ENCODE measurements around the gene NR1D2. TPM values are rescaled to one million over a fixed set of nuclear protein-coding genes. Genes with fewer than 3 reads are reported as not detected.

NR1D2 gene
- total and polyA plus RNA-seq, 2 donors from 2014 or later: 7.1 to 49.3 TPM

DNA sequence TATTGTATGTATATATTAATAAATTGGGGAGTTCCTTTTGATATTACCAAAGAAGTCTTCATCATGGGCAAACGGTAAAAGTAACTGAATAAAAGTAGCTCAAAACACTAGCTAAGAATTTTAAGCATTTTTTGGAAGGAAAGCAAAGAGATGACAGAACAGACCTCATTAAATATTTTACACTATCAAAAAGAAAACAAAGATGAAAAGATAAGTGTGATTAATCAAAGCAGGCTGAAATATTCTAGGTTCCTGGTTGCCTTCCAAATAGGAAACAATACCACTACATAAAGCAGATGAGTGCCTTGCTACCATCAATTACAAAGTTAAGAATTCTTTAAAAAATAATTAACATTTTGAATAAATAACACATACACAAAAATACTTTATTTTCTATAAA is 31.9 kb upstream of the NR1D2 start:
- no peak overlapping the region for H3K27ac ChIP-seq (ENCODE audit: low read depth in 2 of 2, low read length in 2 of 2)
- no peak overlapping the region for H3K4me3 ChIP-seq (ENCODE audit: low read length in 3 of 3)
- H3K9ac ChIP-seq (ENCODE audit: low read length in 3 of 3): no peak overlapping the region
- DNase-seq (no peak), FAIRE-seq (no peak)
- H3K9me3 ChIP-seq (ENCODE audit: control insufficient read depth in 2 of 3, insufficient read depth in 1 of 3, low read length in 3 of 3): no peaks in the 10 kb centered on the region
- peaks cover 2 to 14% (median 10%) of the 10 kb centered on the region in 3 donors for H3K4me1 ChIP-seq (ENCODE audit: control insufficient read depth in 2 of 3, insufficient read depth in 2 of 3, low read depth in 1 of 3, low read length in 3 of 3)
- H3K36me3 ChIP-seq (ENCODE audit: control insufficient read depth in 2 of 3, insufficient read depth in 3 of 3, low read length in 3 of 3): peaks cover 0 to 7% (median 5%) of the 10 kb centered on the region in 3 donors
- intact Hi-C loops (cut with DNase I): no loop called here
- TF ChIP-seq, protein P1, sequence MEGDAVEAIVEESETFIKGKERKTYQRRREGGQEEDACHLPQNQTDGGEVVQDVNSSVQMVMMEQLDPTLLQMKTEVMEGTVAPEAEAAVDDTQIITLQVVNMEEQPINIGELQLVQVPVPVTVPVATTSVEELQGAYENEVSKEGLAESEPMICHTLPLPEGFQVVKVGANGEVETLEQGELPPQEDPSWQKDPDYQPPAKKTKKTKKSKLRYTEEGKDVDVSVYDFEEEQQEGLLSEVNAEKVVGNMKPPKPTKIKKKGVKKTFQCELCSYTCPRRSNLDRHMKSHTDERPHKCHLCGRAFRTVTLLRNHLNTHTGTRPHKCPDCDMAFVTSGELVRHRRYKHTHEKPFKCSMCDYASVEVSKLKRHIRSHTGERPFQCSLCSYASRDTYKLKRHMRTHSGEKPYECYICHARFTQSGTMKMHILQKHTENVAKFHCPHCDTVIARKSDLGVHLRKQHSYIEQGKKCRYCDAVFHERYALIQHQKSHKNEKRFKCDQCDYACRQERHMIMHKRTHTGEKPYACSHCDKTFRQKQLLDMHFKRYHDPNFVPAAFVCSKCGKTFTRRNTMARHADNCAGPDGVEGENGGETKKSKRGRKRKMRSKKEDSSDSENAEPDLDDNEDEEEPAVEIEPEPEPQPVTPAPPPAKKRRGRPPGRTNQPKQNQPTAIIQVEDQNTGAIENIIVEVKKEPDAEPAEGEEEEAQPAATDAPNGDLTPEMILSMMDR (IDR thresholded peaks at IDR 0.05; ENCODE audit: borderline replicate concordance, extremely low read depth, insufficient read depth): no peak
- H3K27me3 ChIP-seq (ENCODE audit: control insufficient read depth, insufficient read depth, low read length): no peaks in the 10 kb centered on the region

DNA sequence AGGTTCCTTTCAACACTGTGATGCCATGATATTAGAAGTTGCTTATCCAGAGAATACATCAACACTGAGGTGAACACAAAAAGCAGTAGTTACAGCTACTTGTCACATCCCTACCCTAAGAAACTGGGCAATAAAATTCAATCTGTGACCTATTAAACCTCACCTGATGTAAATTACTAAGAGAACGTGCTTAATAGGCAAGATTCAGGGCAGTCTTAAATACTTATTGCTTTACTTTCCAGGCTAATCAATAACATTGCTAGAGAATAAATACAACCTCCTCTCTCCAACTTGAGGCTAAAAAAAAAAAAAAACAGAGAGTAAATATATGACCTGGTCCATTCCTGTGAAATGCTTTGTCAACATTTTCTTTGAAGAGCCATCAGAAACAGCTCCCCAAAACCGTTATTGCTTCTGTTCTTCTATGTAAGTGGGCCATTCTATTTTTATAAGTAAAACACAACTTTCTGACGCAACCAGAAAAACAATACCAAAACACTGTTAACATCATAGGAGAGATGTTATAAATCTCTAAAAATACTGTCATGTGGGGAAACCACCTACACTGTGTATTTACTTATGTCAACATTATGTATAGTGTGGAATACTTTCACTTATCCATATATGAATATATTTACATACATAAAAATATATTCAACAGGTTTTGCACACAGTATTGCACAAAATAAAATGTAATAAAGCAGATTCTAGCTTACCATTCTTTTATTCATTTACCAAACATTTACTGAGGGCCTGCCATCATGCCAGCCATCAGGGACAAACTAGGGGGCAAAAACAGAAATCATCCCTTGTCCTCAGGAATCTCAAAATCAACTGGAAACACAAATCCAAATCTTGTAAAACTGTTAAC is 31.0 kb upstream of the NR1D2 start:
- no peaks in the 10 kb centered on the region for H3K9me3 ChIP-seq (ENCODE audit: control insufficient read depth in 2 of 3, insufficient read depth in 1 of 3, low read length in 3 of 3)
- TF ChIP-seq, protein P1 (IDR thresholded peaks at IDR 0.05; ENCODE audit: borderline replicate concordance, extremely low read depth, insufficient read depth): no peak
- no peak overlapping the region for H3K4me3 ChIP-seq (ENCODE audit: low read length in 3 of 3)
- intact Hi-C loops (cut with DNase I): no loop called here
- no peak overlapping the region for H3K27ac ChIP-seq (ENCODE audit: low read depth in 2 of 2, low read length in 2 of 2)
- no peaks in the 10 kb centered on the region for H3K27me3 ChIP-seq (ENCODE audit: control insufficient read depth, insufficient read depth, low read length)
- FAIRE-seq: no peak
- peaks cover 0 to 14% (median 6%) of the 10 kb centered on the region in 3 donors for H3K36me3 ChIP-seq (ENCODE audit: control insufficient read depth in 2 of 3, insufficient read depth in 3 of 3, low read length in 3 of 3)
- DNase-seq: no peak
- H3K9ac ChIP-seq (ENCODE audit: low read length in 3 of 3): no peak overlapping the region
- H3K4me1 ChIP-seq (ENCODE audit: control insufficient read depth in 2 of 3, insufficient read depth in 2 of 3, low read depth in 1 of 3, low read length in 3 of 3): peaks cover 7 to 18% (median 17%) of the 10 kb centered on the region in 3 donors

DNA sequence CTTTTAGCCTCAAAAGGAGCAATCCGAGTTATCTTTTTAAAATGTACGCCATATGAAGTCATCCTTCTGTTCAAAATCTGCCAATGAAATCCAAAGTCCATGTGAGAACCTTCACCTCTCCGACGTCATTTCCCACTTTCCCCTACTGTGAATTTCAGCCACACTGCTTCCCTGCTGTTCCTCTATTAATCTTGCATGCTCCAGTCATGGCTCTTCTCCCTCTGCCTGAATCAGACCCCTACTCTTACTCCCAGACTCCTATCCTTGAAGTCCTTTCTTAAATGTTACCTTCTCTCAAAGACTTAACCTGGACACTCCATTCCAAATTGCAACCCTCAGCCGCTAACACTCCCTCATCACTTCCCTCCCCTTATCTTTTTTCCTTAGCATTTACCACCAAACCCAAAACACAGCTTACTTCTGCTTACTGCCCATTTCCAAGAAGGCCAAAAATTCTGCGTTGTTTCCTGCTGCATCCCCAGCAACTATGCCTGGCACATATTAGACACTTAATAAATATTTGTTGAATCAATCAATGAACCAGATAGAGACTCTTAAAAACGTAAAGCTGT is 29.5 kb upstream of the NR1D2 start:
- Histone ChIP-seq H3K9me3 (ENCODE audit: control insufficient read depth in 2 of 3, insufficient read depth in 1 of 3, low read length in 3 of 3) (no peaks in the 10 kb centered on the region), H3K9ac (ENCODE audit: low read length in 3 of 3) (peak overlapping the region; percentile 21 to 97 (median 95)), H3K36me3 (ENCODE audit: control insufficient read depth in 2 of 3, insufficient read depth in 3 of 3, low read length in 3 of 3) (peaks cover 3 to 19% (median 7%) of the 10 kb centered on the region in 3 donors), H3K4me3 (ENCODE audit: low read length in 3 of 3) (peak overlapping the region; percentile 84 to 97 (median 91)), H3K27ac (ENCODE audit: low read depth in 2 of 2, low read length in 2 of 2) (peak overlapping the region; percentile 37 to 63), H3K4me1 (ENCODE audit: control insufficient read depth in 2 of 3, insufficient read depth in 2 of 3, low read depth in 1 of 3, low read length in 3 of 3) (peaks cover 7 to 21% (median 17%) of the 10 kb centered on the region in 3 donors), H3K27me3 (ENCODE audit: control insufficient read depth, insufficient read depth, low read length) (no peaks in the 10 kb centered on the region)
- FAIRE-seq: no peak
- intact Hi-C loops (cut with DNase I): no loop called here
- peak in 2 of 5 donors; percentile 27 to 29 for DNase-seq
- TF ChIP-seq, protein P1 (IDR thresholded peaks at IDR 0.05; ENCODE audit: borderline replicate concordance, extremely low read depth, insufficient read depth): no peak
